GM21515 (cell line): ENCODE measurements around the gene G6PC2.

Source experiments
- ATAC-seq: cut with Tn5 transposase; IDR thresholded peaks from one replicate; pipeline ENCODE4 v1.9.1; 2021; ENCODE audit not compliant: unreplicated experiment

G6PC2 gene

GRCh38 chr2:168944065-168944464 is 43.0 kb downstream of the G6PC2 start:
- no peak for ATAC-seq

DNA sequence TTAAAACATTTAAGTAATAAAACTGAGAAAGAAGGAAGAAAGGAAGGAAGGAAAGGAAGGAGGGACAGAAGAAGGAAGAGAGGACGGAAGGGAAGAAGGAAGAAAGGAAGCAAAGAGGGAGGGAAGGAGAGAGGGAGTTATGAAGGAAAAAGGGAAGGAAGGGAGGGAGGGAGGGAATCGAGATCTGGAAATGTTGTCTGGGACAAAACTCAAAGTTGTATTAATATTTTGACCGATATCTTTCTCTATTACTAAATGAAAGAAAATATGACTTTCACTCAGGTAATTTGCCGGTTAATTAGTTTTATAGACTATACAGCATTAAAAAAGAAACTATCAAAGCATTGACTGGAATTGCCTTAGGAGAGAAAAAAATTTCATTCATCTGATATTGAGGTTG is 44.4 kb downstream of the G6PC2 start:
- ATAC-seq, result no peak

DNA sequence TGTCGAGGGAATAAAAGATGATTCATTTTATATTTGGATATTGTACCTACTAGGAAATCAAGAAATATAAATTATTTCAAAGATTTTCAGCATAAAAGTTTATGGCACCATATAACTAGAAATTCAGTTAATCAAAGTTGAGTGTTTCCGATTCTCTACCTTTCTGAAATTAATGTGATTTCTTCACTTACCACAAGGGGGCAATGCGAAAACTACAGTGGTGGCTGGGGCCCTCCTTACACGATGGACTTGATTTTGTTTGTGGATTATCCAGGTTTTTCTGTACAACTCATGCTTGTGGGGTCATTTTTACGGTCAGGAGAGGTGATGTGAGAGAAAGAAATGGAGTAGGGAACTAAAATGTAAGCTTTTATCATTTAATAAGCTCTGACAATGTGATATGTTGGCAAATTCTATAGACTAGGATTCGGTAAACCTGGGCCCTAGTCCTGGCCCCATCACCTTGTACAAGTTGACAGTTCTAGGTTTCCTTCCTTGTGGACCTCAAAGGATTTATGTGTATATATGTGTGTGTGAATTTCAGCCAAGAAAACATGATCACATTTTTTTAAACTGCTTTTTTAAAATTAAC is 47.6 kb downstream of the G6PC2 start:
- ATAC-seq, result no peak

DNA sequence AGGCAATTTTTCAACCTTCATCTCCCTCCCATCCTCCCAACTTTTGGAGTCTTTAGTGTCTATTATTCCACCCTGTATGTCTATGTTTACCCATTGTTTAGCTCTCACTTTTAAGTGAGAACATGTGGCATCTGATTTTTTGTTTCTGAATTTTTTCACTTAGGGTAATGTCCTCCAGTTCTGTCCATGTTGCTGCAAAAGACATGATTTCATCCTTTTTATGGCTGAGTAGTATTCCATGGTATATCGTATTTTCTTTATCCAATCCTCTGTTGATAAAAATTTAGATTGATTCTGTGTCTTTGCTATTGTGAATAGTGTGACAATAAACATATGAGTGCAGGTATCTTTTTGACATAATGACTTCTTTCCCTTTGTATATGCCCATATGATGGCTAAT is 48.2 kb downstream of the G6PC2 start:
- ATAC-seq, result no peak

- ATAC-seq, result no peak
Observed at GRCh38 chr2:168951871-168952270, 50.8 kb downstream of the G6PC2 start.

DNA sequence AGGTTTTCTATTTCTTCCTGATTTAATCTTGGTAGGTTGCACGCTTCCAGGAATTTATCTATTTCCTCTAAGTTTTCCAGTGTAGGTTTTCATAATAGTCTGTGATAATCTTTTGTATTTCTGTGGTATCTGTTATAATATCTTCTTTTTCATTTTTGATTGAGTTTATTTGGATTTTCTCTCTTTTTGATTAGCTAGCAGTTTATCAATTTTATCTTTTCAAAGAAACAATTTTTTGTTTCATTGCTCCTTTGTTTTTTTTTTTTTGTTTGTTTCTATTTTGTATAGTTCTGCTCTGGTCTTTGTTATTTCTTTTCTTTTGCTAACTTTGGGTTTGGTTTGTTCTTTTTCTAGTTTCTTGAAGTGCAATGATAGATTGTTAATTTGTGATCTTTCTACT is 51.3 kb downstream of the G6PC2 start:
- no peak for ATAC-seq

GRCh38 chr2:168954256-168954655 is 53.2 kb downstream of the G6PC2 start:
- ATAC-seq, result no peak

- ATAC-seq, result no peak
Observed at GRCh38 chr2:168955321-168955720, 54.2 kb downstream of the G6PC2 start.

DNA sequence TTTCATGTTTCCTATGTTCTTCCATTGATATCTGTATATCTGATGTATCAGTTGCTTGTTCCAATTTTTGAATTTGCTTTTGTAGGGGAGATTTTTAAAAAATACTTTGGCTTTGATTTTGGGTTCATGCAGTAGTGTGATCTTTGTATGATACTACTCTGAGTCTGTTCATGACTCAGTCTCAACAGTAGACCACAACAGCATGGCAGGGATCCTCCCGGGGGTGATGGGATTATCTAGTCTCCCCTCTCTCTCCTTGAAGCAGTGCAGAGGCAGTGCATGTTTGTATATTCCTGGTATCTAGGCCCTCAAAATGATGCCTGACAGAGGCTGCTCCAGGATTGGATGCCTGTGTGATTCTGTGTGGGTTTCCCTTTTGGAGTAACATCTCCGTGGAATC is 55.3 kb downstream of the G6PC2 start:
- no peak for ATAC-seq
